Skeletal muscle cell (primary cell): ENCODE data around the gene C1QL2.

Source experiments
- DNase-seq: peaks from one replicate; pipeline ENCODE4 v3.0.0-alpha.2; 2010; ENCODE audit warnings: low read depth
- H3K4me3 ChIP-seq: 2 replicates; pipeline ENCODE4 v1.5.1; 2011; ENCODE audit warnings: low read depth, mild to moderate bottlenecking, control low read depth, low read length, moderate library complexity

The C1QL2 gene

DNA sequence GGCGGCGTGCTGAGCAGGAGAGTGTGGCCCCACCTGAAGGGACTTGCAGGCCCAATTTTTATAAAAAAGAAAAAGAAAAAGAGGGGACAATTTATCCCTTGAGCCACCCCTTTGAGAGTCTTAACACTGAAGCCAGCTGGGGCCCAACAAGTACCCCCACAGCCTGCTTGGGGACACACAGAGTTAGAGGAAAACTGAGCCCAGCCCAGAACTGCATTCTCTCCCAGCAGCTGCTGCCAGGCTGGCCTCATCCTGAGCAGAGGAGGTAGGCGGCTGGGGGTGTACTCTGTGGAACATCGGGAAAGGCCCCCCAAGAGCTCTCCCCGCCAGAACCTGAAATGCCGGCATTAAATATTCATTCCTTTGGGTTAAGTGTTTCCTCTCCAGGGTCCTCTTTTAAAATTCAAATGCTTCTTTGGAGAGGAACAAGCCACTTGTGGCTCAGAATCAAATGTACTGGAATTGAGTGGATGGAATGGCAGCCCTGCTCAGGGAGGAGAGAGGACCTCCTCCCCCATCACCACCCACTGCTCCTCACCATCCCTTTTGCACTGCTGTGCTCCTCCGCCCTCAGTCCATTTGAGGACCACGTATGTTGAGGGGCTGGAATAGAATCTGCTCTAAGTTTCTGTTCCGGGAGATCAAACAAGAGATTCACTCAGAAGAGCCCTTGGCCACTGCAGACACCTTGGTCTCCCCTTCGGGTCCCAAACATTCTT lies 45.6 kb downstream of the C1QL2 start:
- H3K4me3 ChIP-seq: no peak overlapping the region
- no peak for DNase-seq

DNA sequence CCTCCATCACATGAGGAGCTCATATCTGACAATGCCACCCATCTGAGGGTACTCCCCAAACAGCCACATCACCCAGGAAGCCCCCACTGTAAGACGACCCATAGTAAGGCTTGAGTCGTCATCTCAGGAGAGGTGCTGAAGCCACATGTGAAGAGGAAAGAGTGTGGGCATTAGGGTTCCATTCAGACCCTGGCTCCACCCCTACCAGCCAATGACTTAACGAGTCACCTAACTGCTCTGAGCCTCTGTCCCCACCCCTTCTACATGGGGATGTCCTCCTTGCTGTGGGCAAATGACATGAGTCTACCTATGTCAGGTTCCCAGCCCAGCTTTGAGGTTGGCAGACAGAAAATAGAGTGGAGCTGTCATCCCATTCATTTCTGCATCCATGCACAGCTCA lies 46.3 kb downstream of the C1QL2 start:
- DNase-seq: no peak
- H3K4me3 ChIP-seq: no peak overlapping the region

DNA sequence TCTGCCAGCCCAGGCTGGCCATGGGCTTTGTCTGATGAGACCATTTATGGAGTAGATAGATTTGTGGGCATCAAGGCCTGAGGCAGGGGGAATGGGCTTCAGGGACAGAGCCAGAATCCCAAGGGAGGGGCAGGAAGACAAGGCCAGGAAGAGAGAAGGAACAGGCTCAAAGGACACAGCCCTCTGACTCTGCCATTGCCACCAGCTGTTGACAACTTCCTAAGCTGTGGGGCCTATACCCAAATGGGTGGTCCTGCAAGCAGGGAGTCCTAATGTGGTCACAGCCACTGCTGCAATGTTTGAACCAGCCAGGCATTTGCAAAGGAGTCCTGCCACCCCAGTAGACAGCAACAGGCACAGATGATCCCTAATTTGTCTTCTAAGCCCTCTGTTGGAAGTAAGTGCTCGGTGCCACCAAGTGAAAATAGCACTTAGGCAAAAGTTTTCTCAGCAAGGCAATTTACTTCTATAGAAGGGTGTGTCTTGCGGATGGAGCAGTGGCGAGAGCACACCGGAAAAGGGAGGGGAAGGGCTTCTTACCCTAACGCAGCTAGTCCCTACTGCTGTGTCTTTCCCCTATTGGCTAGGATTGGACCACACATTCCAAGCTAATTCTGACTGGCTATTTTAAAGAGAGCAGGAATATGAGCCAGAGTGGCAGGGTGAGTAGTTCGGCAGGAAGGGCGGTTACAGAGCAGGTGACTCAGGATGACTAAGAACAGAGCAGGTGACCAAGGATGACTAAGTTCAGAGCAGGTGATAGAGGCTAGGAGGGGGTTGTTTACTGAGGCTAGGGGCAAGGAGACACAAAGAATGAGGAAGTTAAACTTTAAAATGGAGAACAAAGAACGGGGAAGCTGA lies 47.2 kb downstream of the C1QL2 start:
- no peak for DNase-seq

GRCh38 chr2:119109866-119110265 lies 48.7 kb downstream of the C1QL2 start:
- DNase-seq: no peak
- H3K4me3 ChIP-seq: no peak overlapping the region

More for the DNA sequence above, 47.2 kb downstream of the C1QL2 start:
- no peak overlapping the region for H3K4me3 ChIP-seq

DNA sequence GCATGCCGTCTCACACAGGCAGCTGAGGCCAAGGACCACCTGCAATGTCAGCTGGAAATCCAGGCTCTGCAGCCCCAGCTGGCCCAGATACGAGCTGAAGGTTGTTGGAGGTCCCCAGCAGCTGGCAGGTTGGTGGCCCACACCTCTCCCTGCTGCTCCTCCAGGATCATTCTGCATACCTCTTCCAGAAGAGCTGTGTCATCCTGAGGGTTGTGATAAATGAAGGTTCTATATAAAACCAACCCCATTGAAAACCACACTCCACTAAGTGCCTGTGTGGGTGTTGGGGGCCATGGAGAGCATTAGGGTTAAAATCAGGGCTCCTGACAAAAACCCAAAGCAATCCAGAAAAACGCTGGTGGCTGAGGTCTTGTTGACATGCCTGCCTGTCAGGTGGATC lies 50.4 kb downstream of the C1QL2 start:
- no peak overlapping the region for H3K4me3 ChIP-seq

DNA sequence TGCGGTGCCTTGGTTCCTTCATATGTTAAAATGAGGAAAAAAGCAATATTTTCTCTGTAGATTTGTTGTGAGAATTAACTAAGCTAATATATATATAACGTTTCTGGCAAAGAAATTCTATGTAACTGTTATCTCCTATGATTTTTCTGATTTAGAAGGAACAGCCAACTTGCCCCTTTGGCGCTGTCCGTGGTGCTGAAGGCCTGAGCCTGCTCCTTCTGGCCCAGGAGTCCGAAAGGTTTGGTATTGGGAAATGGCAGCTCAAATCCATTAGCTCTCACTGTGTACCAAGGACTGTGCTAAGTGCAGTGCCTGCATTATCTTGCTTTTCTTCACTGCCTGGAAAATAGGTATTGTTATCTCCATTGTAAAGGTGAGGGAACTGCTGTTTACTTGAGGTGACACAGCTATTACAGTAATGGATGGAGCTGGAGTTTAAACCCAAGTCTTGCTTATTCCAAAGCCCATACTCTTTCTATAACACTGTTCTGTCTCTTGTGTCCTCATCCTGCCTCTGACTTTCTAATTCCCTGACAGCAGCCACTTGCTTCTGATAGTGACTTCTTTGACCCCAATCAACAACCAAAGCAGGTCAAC lies 52.2 kb downstream of the C1QL2 start:
- DNase-seq: peak; percentile 1

More for the DNA sequence above, 50.4 kb downstream of the C1QL2 start:
- DNase-seq: no peak

More for the DNA sequence above, 52.2 kb downstream of the C1QL2 start:
- no peak overlapping the region for H3K4me3 ChIP-seq
